PC-3 (cell line): Measurements from ENCODE around the gene CPNE7. TPM values are rescaled to one million over a fixed set of nuclear protein-coding genes. Genes with fewer than 3 reads are reported as not detected.

ENCODE experiments used
- ATAC-seq: fragments of 200-7000 bp; cut with Tn5 transposase; 2 replicates; pipeline ENCODE4 v1.9.1; 2020; ENCODE audit warnings: mild to moderate bottlenecking, moderate library complexity
- BruUV-seq: library from RNA; stranded (reverse); fragments of 400-500 nt; replicated peaks from 2 replicates; lab custom pipeline; 2021; lab: Mats Ljungman, UMichigan
- CTCF ChIA-PET: fragments of 300-600 bp; sonication (Branson Sonifier 250); formaldehyde crosslinking; loops from one replicate; lab custom pipeline; 2022; ENCODE audit warnings: antibody characterized with exemption; lab: Charles Lee
- POLR2A ChIA-PET: fragments of 300-600 bp; sonication (Branson Sonifier 250); formaldehyde crosslinking; loops from one replicate; lab custom pipeline; 2022; ENCODE audit warnings: antibody characterized with exemption; ENCODE audit not compliant: unreplicated experiment; lab: Charles Lee
- DNase-seq: peaks from one replicate; pipeline ENCODE4 v3.0.0-alpha.2; 2015
- H2AFZ ChIP-seq: fragments of 300-600 bp; sonication (generic); 2 replicates; pipeline ENCODE4 v1.6.0; 2016; ENCODE audit warnings: antibody characterized with exemption, low read length
- H3F3A ChIP-seq: fragments of 300-600 bp; sonication (generic); one replicate; pipeline ENCODE4 v1.6.0; 2017; ENCODE audit warnings: antibody characterized with exemption, low read length, control low read depth, mild to moderate bottlenecking; ENCODE audit not compliant: unreplicated experiment
- H3K27ac ChIP-seq: fragments of 300-600 bp; sonication (generic); 2 replicates; pipeline ENCODE4 v1.5.1; 2016; ENCODE audit warnings: mild to moderate bottlenecking, low read length
- H3K27me3 ChIP-seq: fragments of 300-600 bp; sonication (generic); 2 replicates; pipeline ENCODE4 v1.6.1; 2016; ENCODE audit warnings: low read length, mixed read lengths
- H3K36me3 ChIP-seq: fragments of 300-600 bp; sonication (generic); 2 replicates; pipeline ENCODE4 v1.6.1; 2016; ENCODE audit warnings: low read depth, mixed run types, low read length, mixed read lengths
- H3K4me1 ChIP-seq: fragments of 300-600 bp; sonication (generic); 2 replicates; pipeline ENCODE4 v1.5.1; 2016; ENCODE audit warnings: low read length; ENCODE audit not compliant: insufficient read depth
- H3K4me2 ChIP-seq: fragments of 300-600 bp; sonication (generic); 2 replicates; pipeline ENCODE4 v1.6.0; 2016; ENCODE audit warnings: low read length
- H3K4me3 ChIP-seq: fragments of 300-600 bp; sonication (generic); 2 replicates; pipeline ENCODE4 v1.5.1; 2016; ENCODE audit warnings: mild to moderate bottlenecking, low read length, mixed read lengths
- H3K79me2 ChIP-seq: fragments of 300-600 bp; sonication (generic); 2 replicates; pipeline ENCODE4 v1.6.1; 2017; ENCODE audit warnings: low read length, mixed read lengths
- H3K9ac ChIP-seq: fragments of 300-600 bp; sonication (generic); 2 replicates; pipeline ENCODE4 v1.6.0; 2016; ENCODE audit warnings: mild to moderate bottlenecking, low read length
- H3K9me2 ChIP-seq: fragments of 300-600 bp; sonication (generic); replicated peaks from 2 replicates; pipeline ENCODE4 v1.6.1; 2016; ENCODE audit warnings: mixed run types, low read length, mixed read lengths
- H3K9me3 ChIP-seq: fragments of 300-600 bp; sonication (generic); 2 replicates; pipeline ENCODE4 v1.6.1; 2016; ENCODE audit warnings: low read length, mixed read lengths
- H4K20me1 ChIP-seq: fragments of 300-600 bp; sonication (generic); 2 replicates; pipeline ENCODE4 v1.6.1; 2016; ENCODE audit warnings: low read length, mixed read lengths
- EZH2 ChIP-seq: fragments of 300-600 bp; sonication (generic); IDR thresholded peaks from one replicate; pipeline ENCODE4 v1.6.1; 2017; ENCODE audit warnings: antibody characterized with exemption, mild to moderate bottlenecking, low read length; ENCODE audit not compliant: unreplicated experiment
- EZH2phosphoT487 ChIP-seq: fragments of 300-600 bp; sonication (generic); IDR thresholded peaks from 2 replicates; pipeline ENCODE4 v1.6.1; 2018; ENCODE audit warnings: mild to moderate bottlenecking, antibody characterized with exemption, low read length, borderline replicate concordance
- intact Hi-C: fragments of 100-400 bp; cut with micrococcal nuclease; formaldehyde crosslinking; loops from 2 replicates; pipeline ENCODE4 v1.9.0; 2023
- total RNA-seq: library from RNA; depleted of rRNA; stranded (reverse); fragments of >200 nt; gene quantifications from 2 replicates; pipeline ENCODE4 v1.2.3, GENCODE V29; 2014
- TF ChIP-seq, protein P1 (sequence below): fragments of 300-600 bp; sonication (generic); conservative IDR thresholded peaks from 2 replicates; pipeline ENCODE4 v1.5.1; 2017; ENCODE audit warnings: antibody characterized with exemption, low read depth, mild to moderate bottlenecking, low read length

The CPNE7 gene
- total RNA-seq, 1 experiment from 2014 or later: 29.7 TPM

DNA sequence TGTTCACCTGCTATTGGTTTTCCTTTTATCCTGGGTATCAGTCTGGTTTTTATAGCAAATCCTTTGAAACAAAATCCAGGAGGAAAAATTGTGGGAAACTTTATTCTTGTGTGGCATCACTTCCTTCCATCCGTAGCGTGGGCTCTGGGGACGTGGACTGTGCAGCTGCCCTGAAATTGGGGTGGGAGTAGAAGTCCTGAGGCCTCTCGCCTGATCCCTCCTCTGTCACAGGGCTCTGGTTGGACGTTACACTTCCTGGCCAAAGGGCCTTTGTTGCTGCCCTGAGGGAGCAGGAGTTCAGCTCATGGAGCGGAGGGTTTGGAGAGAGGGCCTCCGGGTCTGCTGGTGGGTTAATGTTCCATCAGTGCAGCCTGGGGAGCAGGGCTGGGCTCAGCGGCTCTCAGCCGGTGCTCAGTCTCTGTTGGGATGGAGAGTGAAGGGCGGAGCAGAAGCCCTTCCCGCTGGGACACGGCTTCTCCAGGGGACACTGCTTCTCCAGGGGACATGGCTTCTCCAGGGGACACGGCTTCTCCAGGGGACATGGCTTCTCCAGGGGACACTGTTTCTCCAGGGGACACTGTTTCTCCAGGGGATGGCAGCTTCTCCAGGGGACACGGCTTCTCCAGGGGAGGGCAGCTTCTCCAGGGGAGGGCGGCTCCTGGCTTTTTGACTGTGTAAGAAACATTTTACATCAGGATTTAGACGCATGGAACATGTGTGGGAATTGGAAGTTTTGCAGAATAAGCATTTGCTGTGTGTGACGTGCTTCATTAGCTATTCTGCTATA lies 30.3 kb upstream of the CPNE7 start:
- H3K9ac ChIP-seq: no peak overlapping the region
- BruUV-seq: no TSS peak
- no peak overlapping the region for H3K4me2 ChIP-seq

DNA sequence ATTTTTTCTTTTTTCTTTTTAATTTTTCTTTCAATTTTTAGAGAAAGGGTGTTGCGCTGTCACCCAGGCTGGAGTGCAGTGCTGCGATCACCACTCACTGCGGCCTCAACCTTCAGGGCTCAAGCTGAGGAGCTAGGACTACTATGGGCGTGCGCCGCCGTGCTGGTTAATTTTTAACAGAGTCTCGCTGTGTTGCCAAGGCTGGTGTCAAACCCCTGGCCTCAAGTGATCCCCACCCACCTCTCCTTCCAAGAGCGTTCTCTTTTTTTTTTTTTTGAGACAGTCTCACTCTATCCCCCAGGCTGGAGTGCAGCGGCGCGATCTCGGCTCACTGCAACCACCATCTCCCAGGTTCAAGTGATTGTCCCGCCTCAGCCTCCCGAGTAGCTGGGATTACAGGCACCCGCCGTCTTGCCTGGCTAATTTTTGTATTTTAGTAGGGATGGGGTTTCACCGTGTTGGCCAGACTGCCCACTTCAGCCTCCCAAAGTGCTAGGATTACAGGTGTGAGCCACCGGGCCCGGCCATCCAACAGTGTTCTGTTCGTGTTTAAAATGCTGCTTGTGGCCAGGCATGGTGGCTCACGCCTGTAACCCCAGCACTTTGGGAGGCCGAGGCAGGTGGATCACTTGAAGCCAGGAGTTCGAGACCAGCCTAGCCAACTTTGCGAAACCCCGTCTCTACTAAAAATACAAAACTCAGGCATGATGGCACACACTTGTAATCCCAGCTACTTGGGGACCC lies 29.6 kb upstream of the CPNE7 start:
- DNase-seq: no peak
- Histone ChIP-seq H3K4me3 (no peak overlapping the region), H3K36me3 (peaks cover 2% of the 10 kb centered on the region; the same call in 1 of the 2 replicates), H3F3A (no peaks in the 10 kb centered on the region), H3K4me2 (no peak overlapping the region), H3K9me2 (no peaks in the 10 kb centered on the region), H4K20me1 (no peaks in the 10 kb centered on the region), H3K27me3 (no peaks in the 10 kb centered on the region), H3K27ac (no peak overlapping the region), H3K9me3 (no peaks in the 10 kb centered on the region), H3K4me1 (no peaks in the 10 kb centered on the region), H2AFZ (no peak overlapping the region), H3K9ac (no peak overlapping the region), H3K79me2 (no peaks in the 10 kb centered on the region)
- ATAC-seq: no peak
- BruUV-seq: no TSS peak
- POLR2A ChIA-PET: no interaction called here
- CTCF ChIA-PET: no interaction called here
- TF ChIP-seq EZH2phosphoT487 (no peak), EZH2 (no peak)
- TF ChIP-seq, protein P1, sequence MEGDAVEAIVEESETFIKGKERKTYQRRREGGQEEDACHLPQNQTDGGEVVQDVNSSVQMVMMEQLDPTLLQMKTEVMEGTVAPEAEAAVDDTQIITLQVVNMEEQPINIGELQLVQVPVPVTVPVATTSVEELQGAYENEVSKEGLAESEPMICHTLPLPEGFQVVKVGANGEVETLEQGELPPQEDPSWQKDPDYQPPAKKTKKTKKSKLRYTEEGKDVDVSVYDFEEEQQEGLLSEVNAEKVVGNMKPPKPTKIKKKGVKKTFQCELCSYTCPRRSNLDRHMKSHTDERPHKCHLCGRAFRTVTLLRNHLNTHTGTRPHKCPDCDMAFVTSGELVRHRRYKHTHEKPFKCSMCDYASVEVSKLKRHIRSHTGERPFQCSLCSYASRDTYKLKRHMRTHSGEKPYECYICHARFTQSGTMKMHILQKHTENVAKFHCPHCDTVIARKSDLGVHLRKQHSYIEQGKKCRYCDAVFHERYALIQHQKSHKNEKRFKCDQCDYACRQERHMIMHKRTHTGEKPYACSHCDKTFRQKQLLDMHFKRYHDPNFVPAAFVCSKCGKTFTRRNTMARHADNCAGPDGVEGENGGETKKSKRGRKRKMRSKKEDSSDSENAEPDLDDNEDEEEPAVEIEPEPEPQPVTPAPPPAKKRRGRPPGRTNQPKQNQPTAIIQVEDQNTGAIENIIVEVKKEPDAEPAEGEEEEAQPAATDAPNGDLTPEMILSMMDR: no peak
- intact Hi-C loops: no loop called here

More for the DNA sequence above, 30.3 kb upstream of the CPNE7 start:
- Histone ChIP-seq H3K4me3 (no peak overlapping the region), H3K4me1 (no peaks in the 10 kb centered on the region), H3K27me3 (no peaks in the 10 kb centered on the region), H3K79me2 (no peaks in the 10 kb centered on the region), H3K9me2 (no peaks in the 10 kb centered on the region), H3K27ac (no peak overlapping the region), H4K20me1 (no peaks in the 10 kb centered on the region), H2AFZ (no peak overlapping the region), H3F3A (no peaks in the 10 kb centered on the region), H3K36me3 (peaks cover 2% of the 10 kb centered on the region; the same call in 1 of the 2 replicates), H3K9me3 (no peaks in the 10 kb centered on the region)
- TF ChIP-seq, protein P1: no peak
- TF ChIP-seq EZH2 (no peak), EZH2phosphoT487 (no peak)
- DNase-seq (no peak), ATAC-seq (no peak)
- ChIA-PET CTCF (no interaction called here), POLR2A (no interaction called here)
- intact Hi-C loops: no loop called here

DNA sequence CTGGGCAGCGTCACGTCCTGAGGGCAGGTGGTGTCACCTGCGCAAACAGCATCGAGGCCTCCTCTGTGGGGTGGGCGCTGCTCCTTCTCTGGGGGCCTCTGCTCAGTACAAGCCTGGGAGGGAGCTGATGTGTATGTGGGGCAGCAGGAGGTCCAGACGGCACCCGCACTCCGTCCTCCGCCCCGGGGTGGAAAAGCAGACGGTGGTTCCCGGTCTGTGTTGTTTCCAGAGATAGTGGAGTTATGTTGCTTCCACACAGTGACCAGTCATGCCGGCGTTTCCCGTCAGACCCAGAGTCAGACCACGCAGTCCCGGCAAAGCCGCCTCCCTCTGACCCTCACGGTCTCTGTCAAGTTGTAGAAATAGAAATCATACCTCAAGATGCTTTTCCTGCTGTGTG lies 28.8 kb upstream of the CPNE7 start:
- ChIA-PET POLR2A (no interaction called here), CTCF (no interaction called here)
- no peaks in the 10 kb centered on the region for H3K9me3 ChIP-seq
- no peak overlapping the region for H3K4me2 ChIP-seq
- H3K27ac ChIP-seq: no peak overlapping the region
- DNase-seq: no peak
- no peak overlapping the region for H3K9ac ChIP-seq
- no peak overlapping the region for H3K4me3 ChIP-seq
- peaks cover 2% of the 10 kb centered on the region; the same call in 1 of the 2 replicates for H3K36me3 ChIP-seq
- H3F3A ChIP-seq: no peaks in the 10 kb centered on the region
- H4K20me1 ChIP-seq: no peaks in the 10 kb centered on the region
- no peaks in the 10 kb centered on the region for H3K9me2 ChIP-seq
- no peaks in the 10 kb centered on the region for H3K79me2 ChIP-seq
- no TSS peak for BruUV-seq
- no peak for ATAC-seq
- TF ChIP-seq, protein P1: no peak
- no peak for TF ChIP-seq EZH2
- no peak for TF ChIP-seq EZH2phosphoT487
- no peaks in the 10 kb centered on the region for H3K27me3 ChIP-seq
- no peaks in the 10 kb centered on the region for H3K4me1 ChIP-seq
- H2AFZ ChIP-seq: no peak overlapping the region
- intact Hi-C loops: no loop called here
